Upper lobe of right lung (tissue), 1 donor: ENCODE data around the gene LHFPL3. TPM values are rescaled to one million over a fixed set of nuclear protein-coding genes. Genes with fewer than 3 reads are reported as not detected.
A peak's percentile ranks its signal among the peaks of the same experiment; 100 is the strongest.

Experiments used
- ATAC-seq: fragments of 200-7000 bp; cut with Tn5 transposase; one replicate; pipeline ENCODE4 v1.9.1; 2020; ENCODE audit warnings: mild to moderate bottlenecking, moderate library complexity
- DNase-seq: peaks from one replicate; pipeline ENCODE4 v3.0.0-alpha.2; 2020
- H3K27ac ChIP-seq: fragments of 200-600 bp; one replicate; pipeline ENCODE4 v1.8.0; 2022
- H3K27me3 ChIP-seq: fragments of 200-600 bp; one replicate; pipeline ENCODE4 v1.8.0; 2022; ENCODE audit warnings: mild to moderate bottlenecking
- H3K36me3 ChIP-seq: fragments of 200-600 bp; one replicate; pipeline ENCODE4 v1.8.0; 2022
- H3K4me1 ChIP-seq: fragments of 200-600 bp; one replicate; pipeline ENCODE4 v1.8.0; 2022
- H3K4me3 ChIP-seq: fragments of 200-600 bp; one replicate; pipeline ENCODE4 v1.8.0; 2022; ENCODE audit warnings: mild to moderate bottlenecking
- H3K9me3 ChIP-seq: fragments of 200-600 bp; one replicate; pipeline ENCODE4 v1.8.0; 2022
- intact Hi-C: fragments of 100-400 bp; cut with DNase I; formaldehyde crosslinking; loops from one replicate; pipeline ENCODE4 v1.11.0; 2022
- total RNA-seq: library from RNA; stranded (reverse); fragmentation: NEBNext Ultra II Directional; extraction: Animal tissue kit (Norgen Biotek cat#: 25700); gene quantifications from one replicate; pipeline ENCODE4 v1.2.1, GENCODE V29; 2021
- TF ChIP-seq, protein P1 (sequence below): fragments of 200-600 bp; IDR thresholded peaks from one replicate; pipeline ENCODE4 v1.8.0; 2022; ENCODE audit warnings: antibody characterized with exemption
- donor health status: DM: no; HTN: yes; CAD: no; lungs with severe emphysema.

Gene LHFPL3
- total RNA-seq, 1 donor from 2014 or later, result not detected

DNA sequence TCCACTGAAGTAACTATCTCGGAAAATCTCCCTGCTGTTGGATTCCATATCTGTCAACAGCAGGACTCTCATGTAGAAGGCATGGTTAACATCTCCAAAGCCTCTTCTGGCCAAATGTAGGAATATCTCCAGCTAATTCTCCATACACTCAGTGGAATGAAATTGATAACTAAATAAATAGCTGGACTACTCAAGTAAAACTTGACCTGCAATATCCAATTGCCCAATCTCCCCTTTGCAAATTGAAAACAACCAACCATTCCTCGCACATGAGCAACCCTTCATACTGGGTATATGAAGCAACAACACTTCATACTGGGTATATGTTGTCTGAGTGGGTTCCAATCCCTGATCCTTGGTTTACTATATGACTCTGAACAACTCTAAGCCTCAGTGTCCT lies 580.2 kb downstream of the LHFPL3 start:
- Histone ChIP-seq H3K4me1 (no peaks in the 10 kb centered on the region), H3K4me3 (no peak overlapping the region), H3K27me3 (no peaks in the 10 kb centered on the region), H3K36me3 (no peaks in the 10 kb centered on the region), H3K27ac (no peak overlapping the region), H3K9me3 (no peaks in the 10 kb centered on the region)
- DNase-seq (no peak), ATAC-seq (no peak)
- TF ChIP-seq, protein P1, sequence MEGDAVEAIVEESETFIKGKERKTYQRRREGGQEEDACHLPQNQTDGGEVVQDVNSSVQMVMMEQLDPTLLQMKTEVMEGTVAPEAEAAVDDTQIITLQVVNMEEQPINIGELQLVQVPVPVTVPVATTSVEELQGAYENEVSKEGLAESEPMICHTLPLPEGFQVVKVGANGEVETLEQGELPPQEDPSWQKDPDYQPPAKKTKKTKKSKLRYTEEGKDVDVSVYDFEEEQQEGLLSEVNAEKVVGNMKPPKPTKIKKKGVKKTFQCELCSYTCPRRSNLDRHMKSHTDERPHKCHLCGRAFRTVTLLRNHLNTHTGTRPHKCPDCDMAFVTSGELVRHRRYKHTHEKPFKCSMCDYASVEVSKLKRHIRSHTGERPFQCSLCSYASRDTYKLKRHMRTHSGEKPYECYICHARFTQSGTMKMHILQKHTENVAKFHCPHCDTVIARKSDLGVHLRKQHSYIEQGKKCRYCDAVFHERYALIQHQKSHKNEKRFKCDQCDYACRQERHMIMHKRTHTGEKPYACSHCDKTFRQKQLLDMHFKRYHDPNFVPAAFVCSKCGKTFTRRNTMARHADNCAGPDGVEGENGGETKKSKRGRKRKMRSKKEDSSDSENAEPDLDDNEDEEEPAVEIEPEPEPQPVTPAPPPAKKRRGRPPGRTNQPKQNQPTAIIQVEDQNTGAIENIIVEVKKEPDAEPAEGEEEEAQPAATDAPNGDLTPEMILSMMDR, result no peak
- intact Hi-C loops, result no loop called here

DNA sequence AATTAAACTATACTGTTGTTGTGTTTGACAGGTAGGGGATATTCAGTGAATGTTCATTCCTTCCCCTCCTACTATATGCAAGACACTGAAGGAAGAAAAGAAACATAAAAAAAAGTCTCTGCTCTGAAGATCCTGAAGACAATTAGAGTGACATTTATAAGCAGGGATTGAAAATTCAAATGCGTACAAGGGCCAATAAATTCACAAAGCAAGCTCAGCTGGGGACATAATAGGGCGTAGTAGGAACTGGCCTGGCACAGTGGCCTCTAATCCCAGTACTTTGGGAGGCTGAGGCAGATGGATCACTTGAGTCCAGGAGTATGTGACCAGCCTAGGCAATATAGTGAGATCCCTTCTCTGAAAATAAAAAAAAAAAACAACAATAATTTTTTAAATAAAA lies 580.7 kb downstream of the LHFPL3 start:
- TF ChIP-seq, protein P1, result no peak
- no peak overlapping the region for H3K4me3 ChIP-seq
- no peaks in the 10 kb centered on the region for H3K27me3 ChIP-seq
- H3K36me3 ChIP-seq, result no peaks in the 10 kb centered on the region
- intact Hi-C loops, result no loop called here
- ATAC-seq (no peak), DNase-seq (no peak)
- no peaks in the 10 kb centered on the region for H3K4me1 ChIP-seq
- no peak overlapping the region for H3K27ac ChIP-seq
- no peaks in the 10 kb centered on the region for H3K9me3 ChIP-seq

DNA sequence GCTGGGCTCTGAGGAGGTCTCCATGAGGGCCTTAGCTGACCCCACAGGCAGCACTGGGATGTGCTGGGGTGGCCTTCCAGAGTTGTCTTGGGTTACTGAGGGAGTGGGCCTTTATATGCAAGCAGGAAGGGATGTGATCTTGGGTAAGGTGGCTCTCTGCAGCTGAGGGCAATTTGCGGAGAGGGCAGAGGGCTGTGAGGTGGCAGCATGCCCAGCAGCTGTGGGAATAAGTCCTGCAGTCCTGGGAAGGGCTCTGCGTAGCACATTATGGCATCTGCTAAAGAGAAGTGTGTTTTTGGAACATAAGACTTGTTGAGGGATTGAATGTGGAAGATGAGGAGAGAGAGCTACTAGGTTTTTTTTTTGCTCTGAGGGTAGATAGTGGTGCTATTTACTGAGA lies 586.0 kb downstream of the LHFPL3 start:
- ATAC-seq (peak; percentile 26), DNase-seq (no peak)
- no peak overlapping the region for H3K27ac ChIP-seq
- H3K27me3 ChIP-seq, result no peaks in the 10 kb centered on the region
- no peaks in the 10 kb centered on the region for H3K36me3 ChIP-seq
- H3K4me3 ChIP-seq, result no peak overlapping the region
- no peaks in the 10 kb centered on the region for H3K4me1 ChIP-seq
- intact Hi-C loops, result no loop called here
- TF ChIP-seq, protein P1, result no peak
- no peaks in the 10 kb centered on the region for H3K9me3 ChIP-seq

DNA sequence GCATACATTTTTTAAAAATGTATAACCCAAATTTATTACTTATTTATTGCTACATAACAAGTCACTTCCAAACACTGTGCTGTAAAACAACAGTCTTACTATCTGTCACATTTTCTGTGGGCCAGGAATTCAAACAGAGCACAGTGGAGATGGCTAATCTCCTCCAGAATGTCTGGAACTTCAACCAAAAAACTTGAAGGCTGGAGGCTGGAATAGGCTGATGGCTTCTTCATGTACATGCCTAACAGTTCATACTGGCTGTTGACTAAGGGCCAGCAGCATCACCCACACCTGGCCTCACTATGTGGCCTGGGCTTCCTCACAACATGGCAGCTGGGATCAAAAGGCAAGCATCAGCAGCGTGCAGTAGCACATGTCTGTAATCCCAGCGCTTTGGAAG lies 593.2 kb downstream of the LHFPL3 start:
- Histone ChIP-seq H3K4me1 (peaks cover 23% of the 10 kb centered on the region), H3K4me3 (no peak overlapping the region), H3K9me3 (no peaks in the 10 kb centered on the region), H3K27ac (no peak overlapping the region), H3K27me3 (no peaks in the 10 kb centered on the region), H3K36me3 (no peaks in the 10 kb centered on the region)
- DNase-seq (no peak), ATAC-seq (no peak)
- intact Hi-C loops, result no loop called here
- TF ChIP-seq, protein P1, result no peak

DNA sequence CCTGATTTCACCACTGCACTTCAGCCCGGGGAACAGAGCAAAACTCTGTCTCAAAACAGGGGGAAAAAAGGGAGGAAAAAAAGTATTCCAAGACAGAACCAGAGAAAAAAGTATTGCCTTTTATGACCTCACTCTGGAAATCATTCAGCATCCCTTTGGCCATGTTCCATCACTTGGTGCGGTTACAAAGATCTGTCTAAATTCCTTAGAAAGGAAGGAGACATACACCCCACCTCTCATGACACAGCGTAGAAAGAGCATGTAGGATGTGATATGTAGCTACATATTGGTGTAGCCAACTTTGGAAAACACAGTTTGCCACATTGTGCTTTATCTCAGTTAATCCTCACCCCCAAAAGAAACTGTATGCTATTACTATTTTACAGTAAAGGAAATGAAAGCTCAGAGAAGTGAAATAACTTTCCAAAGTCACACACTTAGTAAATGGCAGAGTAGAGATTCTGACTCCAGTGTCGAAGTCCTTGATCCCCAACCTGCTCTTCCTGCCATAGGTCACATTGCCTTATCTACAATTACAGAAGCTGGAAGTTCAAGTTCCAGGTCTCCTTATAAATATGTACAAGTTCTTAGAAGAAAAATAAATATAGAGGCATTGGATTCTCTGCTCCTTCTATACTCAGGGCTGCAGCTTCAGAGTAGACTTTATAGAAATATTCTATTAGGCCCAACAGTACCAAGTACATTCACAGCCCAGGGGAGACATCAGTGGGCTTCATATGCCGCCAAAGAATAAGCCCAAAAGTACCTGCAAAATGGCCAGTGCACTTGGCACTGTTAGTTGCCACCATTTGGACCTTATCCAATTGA lies 594.0 kb downstream of the LHFPL3 start:
- no peak overlapping the region for H3K27ac ChIP-seq
- peaks cover 23% of the 10 kb centered on the region for H3K4me1 ChIP-seq
- DNase-seq, result no peak
- TF ChIP-seq, protein P1, result no peak
- no peak for ATAC-seq
- intact Hi-C loops, result no loop called here
- no peaks in the 10 kb centered on the region for H3K27me3 ChIP-seq
- H3K4me3 ChIP-seq, result no peak overlapping the region
- H3K36me3 ChIP-seq, result no peaks in the 10 kb centered on the region
- H3K9me3 ChIP-seq, result no peaks in the 10 kb centered on the region
